Measurements from ENCODE around the gene ANKRD18A. TPM values are rescaled to one million over a fixed set of nuclear protein-coding genes. Genes with fewer than 3 reads are reported as not detected.

Gene ANKRD18A
- total and polyA plus RNA-seq, 2 of the 8 experiments (the other 6 are each of a cell fraction or from before 2014, with no cell fraction given), result 0.68 to 4.0 TPM

DNA sequence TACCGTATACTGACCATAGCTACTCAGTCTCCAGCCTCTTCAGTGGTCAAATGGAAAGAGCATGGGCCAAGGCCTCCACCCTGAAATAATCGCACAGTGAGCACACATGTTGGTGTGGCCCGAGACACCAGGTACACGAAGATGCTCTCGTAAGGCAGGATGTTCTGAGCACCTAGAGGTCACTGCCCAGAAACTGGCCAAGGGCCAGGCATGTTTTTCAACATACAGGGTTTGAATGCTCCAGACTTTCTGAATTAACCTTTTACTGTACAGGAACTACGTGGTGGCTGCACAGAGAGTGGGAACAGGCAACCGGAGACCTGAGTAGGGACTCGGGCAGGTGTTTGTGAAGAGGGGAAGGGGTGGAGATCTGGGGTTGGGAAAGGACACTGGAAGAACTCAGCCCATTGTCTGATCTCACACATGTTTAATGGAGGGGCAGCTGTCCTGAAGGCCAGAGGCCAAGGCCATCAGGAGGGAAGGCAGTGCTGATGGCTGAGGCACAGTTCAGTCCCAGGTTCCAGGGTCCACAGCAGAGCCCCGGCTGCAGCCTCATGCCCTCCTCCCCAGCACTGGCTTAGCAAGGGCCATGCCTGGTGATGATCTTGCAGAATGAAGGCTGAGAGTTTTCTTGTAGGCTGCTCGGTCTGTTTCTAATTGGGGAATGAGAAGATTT lies 48.5 kb upstream of the ANKRD18A start:
- FAIRE-seq, result no peak
- no peak overlapping the region for H3K4me3 ChIP-seq (ENCODE audit: extremely low read depth in 1 of 4, insufficient read depth in 2 of 4, low read depth in 3 of 4, low read length in 4 of 4)
- no peaks in the 10 kb centered on the region for H3K27me3 ChIP-seq (replicated peaks in 1 of 4; ENCODE audit: control insufficient read depth in 3 of 4, extremely low read depth in 1 of 4, insufficient read depth in 3 of 4, low read length in 3 of 4)
- no peak overlapping the region for H4K8ac ChIP-seq (ENCODE audit: extremely low read depth, insufficient read depth, low read length)
- H3K18ac ChIP-seq (ENCODE audit: extremely low read depth, low read length), result 0 out of 2 replicates have a peak overlapping the region, but pooled peaks have one; percentile 1
- no peak overlapping the region for H2AK5ac ChIP-seq (ENCODE audit: low read depth, low read length)
- no peaks in the 10 kb centered on the region for H3K36me3 ChIP-seq (ENCODE audit: control insufficient read depth in 2 of 4, insufficient read depth in 4 of 4, low read length in 3 of 4)
- H3K23ac ChIP-seq (ENCODE audit: insufficient read length), result no peak overlapping the region
- H3K4ac ChIP-seq (replicated peaks; ENCODE audit: insufficient read length, low read depth, low read length), result no peak overlapping the region
- no peak overlapping the region for H4K5ac ChIP-seq (ENCODE audit: insufficient read length, low read depth, low read length)
- no peaks in the 10 kb centered on the region for H3K79me2 ChIP-seq (ENCODE audit: control insufficient read depth in 1 of 2, insufficient read depth in 2 of 2, low read length in 2 of 2)
- no peak overlapping the region for H3K56ac ChIP-seq (replicated peaks; ENCODE audit: insufficient read length, low read depth, low read length)
- H3K23me2 ChIP-seq (ENCODE audit: low read depth, low read length), result no peaks in the 10 kb centered on the region
- H2BK12ac ChIP-seq (ENCODE audit: low read depth, low read length), result no peak overlapping the region
- peaks cover 4 to 10% (median 6%) of the 10 kb centered on the region in 4 experiments; a peak in 5 of 7 replicates for H3K4me1 ChIP-seq (replicated peaks in 1 of 4; ENCODE audit: control insufficient read depth in 3 of 4, insufficient read depth in 4 of 4, low read length in 3 of 4)
- H2BK5ac ChIP-seq (ENCODE audit: low read depth, low read length), result no peak overlapping the region
- 87% methylated on average over 10 of the region's 10 CpGs; no CpG with 5 or more reads in 1 of the 2 experiments for WGBS, 2 experiments (ENCODE audit: extremely low coverage in 1 of 2, insufficient coverage in 1 of 2, insufficient read length in 1 of 2, insufficient replicate concordance in 2 of 2, low coverage in 1 of 2, low lambda C conversion rate in 2 of 2, missing lambda C conversion rate in 1 of 2)
- POLR2A ChIA-PET (ENCODE audit: partially characterized antibody), result no interaction called here
- no peaks in the 10 kb centered on the region for H3K79me1 ChIP-seq (ENCODE audit: low read depth, low read length)
- H3K4me2 ChIP-seq (ENCODE audit: insufficient read depth in 1 of 2, low read depth in 2 of 2, low read length in 2 of 2), result no peak overlapping the region
- peak overlapping the region; percentile 2 for H2BK120ac ChIP-seq (replicated peaks; ENCODE audit: low read depth, low read length)
- no peaks in the 10 kb centered on the region for H3K9me3 ChIP-seq (ENCODE audit: insufficient read depth in 2 of 2, low read depth in 1 of 2, low read length in 1 of 2)
- no peaks in the 10 kb centered on the region for H4K20me1 ChIP-seq (replicated peaks in 1 of 2; ENCODE audit: control insufficient read depth in 1 of 2, insufficient read depth in 2 of 2, low read length in 2 of 2)
- no peak overlapping the region for H3K27ac ChIP-seq (ENCODE audit: low read depth, low read length)
- TF ChIP-seq RBBP5 (IDR thresholded peaks at IDR 0.05; ENCODE audit: borderline replicate concordance, low read depth, low read length) (no peak), SIRT6 (IDR thresholded peaks at IDR 0.05; ENCODE audit: low read length) (no peak), ASH2L (IDR thresholded peaks at IDR 0.05; ENCODE audit: low read length) (no peak)
- peak overlapping the region; percentile 65; the same call in 1 of the 2 replicates for H2BK15ac ChIP-seq (ENCODE audit: low read length)
- no peak overlapping the region for H3K9ac ChIP-seq (replicated peaks in 1 of 4; ENCODE audit: extremely low read depth in 1 of 4, low read depth in 3 of 4, low read length in 3 of 4)
- no peak overlapping the region for H3K14ac ChIP-seq (ENCODE audit: insufficient read length)
- no peak overlapping the region for H2AFZ ChIP-seq (ENCODE audit: low read length)
- no peak for DNase-seq (ENCODE audit: low read depth in 1 of 2, low spot score in 2 of 2)
- H2BK20ac ChIP-seq (ENCODE audit: low read length), result no peak overlapping the region
- H4K91ac ChIP-seq (replicated peaks; ENCODE audit: insufficient read length, low read length), result peak overlapping the region; percentile 20
- CTCF ChIA-PET (ENCODE audit: partially characterized antibody), result interaction anchor here (1.6 kb wide), 1 partner anchor 39 kb away, joined by 4 read pairs; no protein-coding TSS in a partner anchor

All from H1 (cell line).